Heart right ventricle (tissue), 16 donors: ENCODE measurements around the gene AQP1. TPM values are rescaled to one million over a fixed set of nuclear protein-coding genes. Genes with fewer than 3 reads are reported as not detected.

Experiments
- ATAC-seq, 8 donors: fragments of 200-7000 bp; cut with Tn5 transposase; one replicate each; pipeline ENCODE4 v1.9.1; 2020; ENCODE audit warnings: mild to moderate bottlenecking in 8 of 8, moderate library complexity in 8 of 8, moderate number of reproducible peaks in 1 of 8
- DNase-seq, 2 donors: peaks; one replicate each; pipeline ENCODE4 v3.0.0-alpha.2; 2020
- H3K27ac ChIP-seq, 10 donors: fragments of 200-600 bp; sonication (generic) in 2 of 10; one replicate each; pipeline versions ENCODE4 v1.5.0 to v1.8.0; 2020 to 2022; ENCODE audit warnings: mild to moderate bottlenecking in 3 of 10
- H3K27me3 ChIP-seq, 7 donors: fragments of 200-600 bp; one replicate each; pipeline ENCODE4 v1.8.0; 2021 to 2022; ENCODE audit warnings: mild to moderate bottlenecking in 2 of 7
- H3K36me3 ChIP-seq, 9 donors: fragments of 200-600 bp; sonication (generic) in 1 of 9; one replicate each; pipeline versions ENCODE4 v1.5.0 to v1.8.0; 2020 to 2022; ENCODE audit warnings: mild to moderate bottlenecking in 2 of 9
- H3K4me1 ChIP-seq, 9 donors: fragments of 200-600 bp; sonication (generic) in 1 of 9; one replicate each; pipeline versions ENCODE4 v1.5.0 to v1.8.0; 2020 to 2022; ENCODE audit warnings: mild to moderate bottlenecking in 4 of 9
- H3K4me3 ChIP-seq, 10 donors: fragments of 200-600 bp; sonication (generic) in 2 of 10; one replicate each; pipeline versions ENCODE4 v1.5.0 to v1.8.0; 2020 to 2022; ENCODE audit warnings: mild to moderate bottlenecking in 7 of 10, moderate library complexity in 2 of 10
- H3K9me3 ChIP-seq, 11 donors: fragments of 200-600 bp in 10 of 11; sonication (generic) in 2 of 11; one replicate each; pipeline versions ENCODE4 v1.5.0 to v1.8.0; 2013 to 2022; ENCODE audit warnings: mild to moderate bottlenecking in 2 of 11, control low read depth in 1 of 11, moderate library complexity in 1 of 11
- WGBS, 2 donors: extraction: QIAGEN DNeasy Blood & Tissue Kit; methylation state at CpG; one replicate each; pipeline ENCODE4 v1.1.7; 2013; ENCODE audit warnings: inconsistent platforms in 1 of 2; 5-methylcytosine and 5-hydroxymethylcytosine counted together
- intact Hi-C, 10 donors: fragments of 100-400 bp; cut with DNase I; formaldehyde crosslinking; loops; one replicate each; pipeline versions ENCODE4 v1.11.1 to v1.14.2; 2022
- polyA plus RNA-seq, 2 donors: library from polyadenylated mRNA; stranded (reverse); fragments of 200-250 nt; gene quantifications; one replicate each; pipeline ENCODE4 v1.2.3, GENCODE V29; 2013
- total RNA-seq, 10 donors: library from RNA; stranded (reverse); fragmentation: NEBNext Ultra II Directional in 3 of 10; extraction: Animal tissue kit (Norgen Biotek cat#: 25700) in 3 of 10; gene quantifications; one replicate each; pipeline versions ENCODE4 v1.2.1 to v1.2.4, GENCODE V29; 2021 to 2023
- TF ChIP-seq, protein P1 (sequence below), 9 donors: fragments of 200-600 bp; sonication (generic) in 2 of 9; IDR thresholded peaks; one replicate each; pipeline versions ENCODE4 v1.5.0 to v1.8.0; 2021 to 2022; ENCODE audit warnings: antibody characterized with exemption in 9 of 9, mild to moderate bottlenecking in 5 of 9, moderate library complexity in 1 of 9
- donor health status: Arrhythmogenic right ventricular cardiomyopathy.
- donor health status: ischemic (EF 13 %, LVEDD 7.1; RV severe dilation, severe dysfunction).
- donor health status: healthy with polysubstance abuse.
- donor health status: DM: no; HTN: yes; CAD: no.
- donor health status: DM: no; HTN: no; CAD: no.
- donor health status: ischemic (EF 25% LVEDD 6.9; RV normal size, moderate dysfunction).
- donor health status: ischemic (EF 25% LVEDD 5.7; RV mildly dilated, moderate dysfunction).
- donor health status: healthy.
- donor health status: DM: yes; HTN: yes; CAD: no.
- donor health status: Ischemic cardiomyopathy.
- donor health status: ischemic (EF 35%, LVEDD 5.7; RV mildly dilated, moderate dysfunction).
- donor health status: nonischemic (EF 11% LVEDD 7.7; RV severe dilation, severe dysfunction).
- donor health status: DM: yes; HTN: yes; CAD: no.
- donor health status: PGD.
- donor health status: ischemic (EF 29% LVEDD 5.4; RV normal size, mild dysfunction).
- donor health status: nonischemic (EF 23%, LVEDD 6.1; RV moderate dilation, normal function).

The AQP1 gene
- total and polyA plus RNA-seq, 12 donors = 101 to 274 (median 182) TPM

DNA sequence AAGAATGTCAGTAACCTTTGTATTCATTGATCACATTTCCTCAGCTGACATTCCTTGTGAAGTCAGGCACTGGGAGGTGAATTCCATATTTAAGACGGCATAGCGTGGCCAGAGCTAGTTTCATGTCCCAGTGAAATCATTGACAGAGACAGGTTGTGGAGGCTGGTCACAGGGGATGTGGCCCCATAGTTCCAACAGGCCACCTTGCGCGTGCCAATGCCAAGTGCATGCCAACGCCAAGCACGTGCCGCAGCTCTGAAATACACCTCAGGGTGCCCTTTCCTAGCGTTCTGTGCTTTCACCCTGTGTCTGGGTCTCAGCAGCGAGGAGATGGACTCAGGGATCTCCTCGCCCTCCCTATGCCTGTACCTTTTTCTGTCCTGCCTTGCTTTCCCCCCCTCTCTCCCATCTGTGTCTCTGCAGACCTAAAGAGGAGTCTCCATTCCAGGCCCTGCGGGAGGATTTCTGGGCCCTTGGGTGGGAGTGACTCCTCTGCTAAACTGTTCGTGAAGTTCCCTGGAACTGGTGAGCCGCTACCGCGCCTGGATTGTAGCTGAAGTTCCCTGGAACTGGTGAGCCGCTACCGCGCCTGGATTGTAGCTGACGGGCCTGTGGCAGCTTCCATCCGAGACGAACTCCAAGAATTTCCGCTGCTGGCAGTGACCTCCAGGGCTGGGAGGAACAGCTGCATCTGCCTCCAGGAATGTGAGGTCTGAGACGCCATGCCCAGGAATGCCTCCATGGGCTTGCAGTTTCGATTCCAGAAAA lies 19.7 kb downstream of the AQP1 start:
- peaks cover 0 to 8% (median 0%) of the 10 kb centered on the region in 11 donors for H3K9me3 ChIP-seq
- DNase-seq = no peak

DNA sequence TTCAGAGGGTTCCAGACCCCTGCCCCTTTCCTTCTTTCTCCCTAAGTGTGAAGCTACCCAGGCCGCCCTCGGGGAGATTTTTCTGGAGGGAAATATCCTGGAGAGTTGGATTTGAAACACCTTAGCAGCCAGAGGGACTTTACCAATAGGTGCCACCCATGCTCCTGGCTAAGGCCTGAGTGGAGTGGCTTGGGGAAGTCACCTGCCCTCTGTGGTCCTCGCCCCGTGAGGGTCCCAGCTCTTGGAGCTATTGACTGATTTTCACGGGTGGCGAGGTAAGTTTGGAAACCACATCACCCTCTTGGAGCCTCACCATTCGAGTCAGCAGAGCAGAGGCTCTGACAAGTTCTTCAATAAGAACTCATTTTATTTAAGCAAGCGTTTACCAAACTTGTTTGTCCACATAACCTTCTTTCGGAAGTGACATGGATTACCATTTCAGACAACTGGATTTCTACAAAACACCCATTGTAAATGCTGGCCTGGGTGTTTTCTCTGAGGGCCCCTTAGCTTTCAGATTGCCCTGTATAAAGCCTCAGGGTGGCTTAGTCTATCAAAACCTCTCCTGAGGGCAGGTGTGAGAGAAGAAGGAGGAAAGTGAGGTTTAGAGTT lies 20.4 kb downstream of the AQP1 start:
- 83 to 86% methylated on average over 9 of the region's 9 CpGs for WGBS, 2 donors
- TF ChIP-seq, protein P1, sequence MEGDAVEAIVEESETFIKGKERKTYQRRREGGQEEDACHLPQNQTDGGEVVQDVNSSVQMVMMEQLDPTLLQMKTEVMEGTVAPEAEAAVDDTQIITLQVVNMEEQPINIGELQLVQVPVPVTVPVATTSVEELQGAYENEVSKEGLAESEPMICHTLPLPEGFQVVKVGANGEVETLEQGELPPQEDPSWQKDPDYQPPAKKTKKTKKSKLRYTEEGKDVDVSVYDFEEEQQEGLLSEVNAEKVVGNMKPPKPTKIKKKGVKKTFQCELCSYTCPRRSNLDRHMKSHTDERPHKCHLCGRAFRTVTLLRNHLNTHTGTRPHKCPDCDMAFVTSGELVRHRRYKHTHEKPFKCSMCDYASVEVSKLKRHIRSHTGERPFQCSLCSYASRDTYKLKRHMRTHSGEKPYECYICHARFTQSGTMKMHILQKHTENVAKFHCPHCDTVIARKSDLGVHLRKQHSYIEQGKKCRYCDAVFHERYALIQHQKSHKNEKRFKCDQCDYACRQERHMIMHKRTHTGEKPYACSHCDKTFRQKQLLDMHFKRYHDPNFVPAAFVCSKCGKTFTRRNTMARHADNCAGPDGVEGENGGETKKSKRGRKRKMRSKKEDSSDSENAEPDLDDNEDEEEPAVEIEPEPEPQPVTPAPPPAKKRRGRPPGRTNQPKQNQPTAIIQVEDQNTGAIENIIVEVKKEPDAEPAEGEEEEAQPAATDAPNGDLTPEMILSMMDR (IDR thresholded peaks at IDR 0.05) = no peak
- Histone ChIP-seq H3K36me3 (no peaks in the 10 kb centered on the region), H3K27me3 (no peaks in the 10 kb centered on the region), H3K4me1 (peaks cover 10 to 59% (median 39%) of the 10 kb centered on the region in 9 donors), H3K27ac (peak overlapping the region in 7 of 10 donors; percentile 50 to 72 (median 63)), H3K4me3 (no peak overlapping the region), H3K9me3 (peaks cover 0 to 5% (median 0%) of the 10 kb centered on the region in 11 donors)
- DNase-seq = no peak
- intact Hi-C loops = loop anchor here in 4 of 10 donors (5.0 to 10.0 kb wide), 3 partner anchors 127 to 187 kb away; no protein-coding TSS in a partner anchor
- ATAC-seq = no peak

More for the DNA sequence above, 19.7 kb downstream of the AQP1 start:
- WGBS, 2 donors = 33 to 39% methylated on average over 24 of the region's 24 CpGs
- intact Hi-C loops = loop anchor here in 4 of 10 donors (5.0 to 10.0 kb wide), 3 partner anchors 127 to 187 kb away; no protein-coding TSS in a partner anchor
- Histone ChIP-seq H3K4me1 (peaks cover 10 to 57% (median 39%) of the 10 kb centered on the region in 9 donors), H3K4me3 (no peak overlapping the region), H3K27me3 (no peaks in the 10 kb centered on the region), H3K36me3 (peaks cover 0 to 5% (median 0%) of the 10 kb centered on the region in 9 donors), H3K27ac (peak overlapping the region in 9 of 10 donors; percentile 50 to 72 (median 63))
- peak in 7 of 8 donors; percentile 15 to 60 (median 37) for ATAC-seq
- TF ChIP-seq, protein P1 (IDR thresholded peaks at IDR 0.05) = no peak

DNA sequence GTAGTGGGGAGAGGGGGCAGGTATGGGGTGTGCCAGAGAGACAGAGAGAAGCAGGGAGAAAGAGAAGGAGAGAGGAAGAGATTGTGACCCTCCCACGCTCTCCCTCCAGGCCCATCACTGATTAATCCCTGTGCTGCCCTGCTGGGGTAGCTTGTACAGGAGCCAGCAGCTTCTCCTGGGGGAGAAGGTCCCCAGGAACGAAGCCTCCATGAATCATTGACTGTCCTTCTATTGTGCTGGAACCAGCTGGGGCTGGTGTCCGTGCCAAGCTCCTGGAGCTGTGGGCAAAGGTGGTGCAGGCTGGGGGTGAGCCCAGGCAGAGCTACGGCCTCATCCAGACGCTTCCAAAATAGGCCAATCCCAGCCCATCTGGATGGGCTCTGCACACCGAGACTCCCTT lies 20.9 kb downstream of the AQP1 start:
- intact Hi-C loops = loop anchor here in 4 of 10 donors (5.0 to 10.0 kb wide), 3 partner anchors 128 to 188 kb away; no protein-coding TSS in a partner anchor
- H3K27ac ChIP-seq = peak overlapping the region in 2 of 10 donors; percentile 5 to 18
- no peaks in the 10 kb centered on the region for H3K36me3 ChIP-seq
- no peaks in the 10 kb centered on the region for H3K9me3 ChIP-seq
- WGBS, 2 donors = 80 to 84% methylated on average over 6 of the region's 6 CpGs
- TF ChIP-seq, protein P1 (IDR thresholded peaks at IDR 0.05) = no peak
- DNase-seq (no peak), ATAC-seq (no peak)
- H3K4me1 ChIP-seq = peaks cover 10 to 63% (median 39%) of the 10 kb centered on the region in 9 donors
- H3K27me3 ChIP-seq = no peaks in the 10 kb centered on the region
- H3K4me3 ChIP-seq = no peak overlapping the region
